Measurements from ENCODE around the gene MAB21L4.

MAB21L4 gene

GRCh38 chr2:240895656-240896388 lies at the start of gene MAB21L4:
Gene MAB21L4, minus strand, starts transcription at chr2:240896156. Its CDS starts 159 bp downstream, at chr2:240895997.
- DNase-seq (ENCODE audit: low read depth): no peak

- DNase-seq (ENCODE audit: low read depth): no peak
Measured at GRCh38 chr2:240936106-240936505, 40.1 kb upstream of the MAB21L4 start.

GRCh38 chr2:240935103-240935876 lies 39.3 kb upstream of the MAB21L4 start:
- DNase-seq (ENCODE audit: low read depth): no peak

GRCh38 chr2:240934701-240935102 lies 38.7 kb upstream of the MAB21L4 start:
- no peak for DNase-seq (ENCODE audit: low read depth)

- DNase-seq (ENCODE audit: low read depth): no peak
Measured at GRCh38 chr2:240933966-240934700, 38.2 kb upstream of the MAB21L4 start.

GRCh38 chr2:240933048-240933965 lies 37.4 kb upstream of the MAB21L4 start:
- no peak for DNase-seq (ENCODE audit: low read depth)

- no peak for DNase-seq (ENCODE audit: low read depth)
Measured at GRCh38 chr2:240932724-240933047, 36.7 kb upstream of the MAB21L4 start.

GRCh38 chr2:240932001-240932723 lies 36.2 kb upstream of the MAB21L4 start:
- DNase-seq (ENCODE audit: low read depth): no peak

GRCh38 chr2:240931319-240931949 lies 35.5 kb upstream of the MAB21L4 start:
- no peak for DNase-seq (ENCODE audit: low read depth)

- no peak for DNase-seq (ENCODE audit: low read depth)
Measured at GRCh38 chr2:240930631-240931318, 34.8 kb upstream of the MAB21L4 start.

GRCh38 chr2:240930096-240930630 lies 34.2 kb upstream of the MAB21L4 start:
- DNase-seq (ENCODE audit: low read depth): no peak

- no peak for DNase-seq (ENCODE audit: low read depth)
Measured at GRCh38 chr2:240929364-240930095, 33.6 kb upstream of the MAB21L4 start.

- no peak for DNase-seq (ENCODE audit: low read depth)
Measured at GRCh38 chr2:240928476-240929363, 32.8 kb upstream of the MAB21L4 start.

GRCh38 chr2:240927390-240927781 lies 31.4 kb upstream of the MAB21L4 start:
- no peak for DNase-seq (ENCODE audit: low read depth)

GRCh38 chr2:240926516-240927389 lies 30.8 kb upstream of the MAB21L4 start:
- no peak for DNase-seq (ENCODE audit: low read depth)

GRCh38 chr2:240925568-240926515 lies 29.9 kb upstream of the MAB21L4 start:
- DNase-seq (ENCODE audit: low read depth): no peak
